Fibroblast of lung (primary cell): ENCODE data around the gene CACNB1.

Source experiments
- EZH2 ChIP-seq: IDR thresholded peaks from 2 replicates; pipeline ENCODE4 v1.5.1; 2012; ENCODE audit warnings: low read length, control low read depth, mild to moderate bottlenecking; ENCODE audit errors: missing control alignments
- TF ChIP-seq, protein P1 (sequence below), 2 donors: IDR thresholded peaks in 1 of 2; conservative IDR thresholded peaks in 1 of 2; 1 replicate in 1 of 2; 2 replicates in 1 of 2; pipeline ENCODE4 v1.5.1; 2011 to 2012; ENCODE audit warnings: low read length in 2 of 2, control low read depth in 1 of 2, inconsistent platforms in 1 of 2, low read depth in 1 of 2, mild to moderate bottlenecking in 1 of 2

DNA sequence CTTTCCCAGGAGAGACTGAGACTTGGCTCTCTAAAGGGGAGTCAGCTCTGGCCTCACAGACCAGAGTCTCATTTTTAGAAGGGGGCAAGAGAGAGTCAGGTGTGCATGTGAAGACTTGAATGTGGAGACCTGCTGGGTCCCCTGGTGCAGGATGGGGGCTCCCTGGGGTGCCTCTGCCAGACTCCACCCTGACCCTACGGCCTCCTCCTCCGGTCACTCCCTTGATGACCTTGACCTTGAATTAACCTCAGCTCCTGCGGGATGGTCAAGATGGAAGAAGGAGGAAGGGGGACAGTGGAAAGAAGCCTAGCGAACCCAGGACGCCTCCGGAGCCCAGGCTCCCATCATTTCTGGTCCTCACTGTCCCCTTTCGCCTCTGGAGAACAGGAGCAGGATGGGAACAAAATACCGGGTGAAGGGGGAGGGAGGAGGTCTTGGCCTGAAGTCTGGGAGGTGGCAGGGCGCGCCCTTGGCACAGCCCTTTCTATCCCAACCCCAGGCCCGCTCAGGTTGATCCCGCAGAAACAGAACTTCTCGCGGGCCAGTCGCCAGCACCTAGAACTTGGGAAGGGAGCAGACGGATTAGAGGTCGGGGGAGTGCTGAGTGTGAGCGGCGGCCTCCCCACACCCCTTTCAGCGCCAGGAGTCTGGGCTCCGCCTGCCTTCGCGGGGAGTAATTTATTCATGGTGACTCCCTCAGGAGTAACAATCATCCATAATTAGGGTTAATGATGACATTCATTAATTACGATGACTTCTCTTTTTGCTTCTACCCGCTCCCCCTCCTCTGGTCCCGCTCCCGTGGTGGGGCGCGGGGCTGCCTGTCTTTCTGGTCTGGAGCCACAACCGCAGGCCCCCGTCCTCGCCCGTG, 26.7 kb upstream of the CACNB1 start:
- TF ChIP-seq, protein P1, sequence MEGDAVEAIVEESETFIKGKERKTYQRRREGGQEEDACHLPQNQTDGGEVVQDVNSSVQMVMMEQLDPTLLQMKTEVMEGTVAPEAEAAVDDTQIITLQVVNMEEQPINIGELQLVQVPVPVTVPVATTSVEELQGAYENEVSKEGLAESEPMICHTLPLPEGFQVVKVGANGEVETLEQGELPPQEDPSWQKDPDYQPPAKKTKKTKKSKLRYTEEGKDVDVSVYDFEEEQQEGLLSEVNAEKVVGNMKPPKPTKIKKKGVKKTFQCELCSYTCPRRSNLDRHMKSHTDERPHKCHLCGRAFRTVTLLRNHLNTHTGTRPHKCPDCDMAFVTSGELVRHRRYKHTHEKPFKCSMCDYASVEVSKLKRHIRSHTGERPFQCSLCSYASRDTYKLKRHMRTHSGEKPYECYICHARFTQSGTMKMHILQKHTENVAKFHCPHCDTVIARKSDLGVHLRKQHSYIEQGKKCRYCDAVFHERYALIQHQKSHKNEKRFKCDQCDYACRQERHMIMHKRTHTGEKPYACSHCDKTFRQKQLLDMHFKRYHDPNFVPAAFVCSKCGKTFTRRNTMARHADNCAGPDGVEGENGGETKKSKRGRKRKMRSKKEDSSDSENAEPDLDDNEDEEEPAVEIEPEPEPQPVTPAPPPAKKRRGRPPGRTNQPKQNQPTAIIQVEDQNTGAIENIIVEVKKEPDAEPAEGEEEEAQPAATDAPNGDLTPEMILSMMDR (conservative IDR thresholded peaks at IDR 0.05 in 1 of 2, IDR thresholded peaks at IDR 0.05 in 1 of 2; ENCODE audit: low read depth in 1 of 2, low read length in 2 of 2), result no peak
- TF ChIP-seq EZH2, result no peak
